Fibroblast of villous mesenchyme (primary cell): ENCODE measurements around the gene CCDC60. TPM values are rescaled to one million over a fixed set of nuclear protein-coding genes. Genes with fewer than 3 reads are reported as not detected.

Experiments
- DNase-seq: peaks from one replicate; pipeline ENCODE4 v3.0.0-alpha.2; 2010; ENCODE audit warnings: low read depth
- H3K4me3 ChIP-seq: 2 replicates; pipeline ENCODE4 v1.5.1; 2011; ENCODE audit warnings: low read depth, mild to moderate bottlenecking, low read length
- CTCF ChIP-seq: IDR thresholded peaks from 2 replicates; pipeline ENCODE4 v1.5.1; 2012; ENCODE audit warnings: low read depth, mild to moderate bottlenecking, low read length; ENCODE audit not compliant: insufficient read depth
- total RNA-seq: library from RNA; depleted of rRNA; stranded (reverse); fragments of >200 nt; gene quantifications from 2 replicates; pipeline ENCODE4 v1.2.3, GENCODE V29; 2012

The CCDC60 gene
- total RNA-seq, 1 donor, result not detected

DNA sequence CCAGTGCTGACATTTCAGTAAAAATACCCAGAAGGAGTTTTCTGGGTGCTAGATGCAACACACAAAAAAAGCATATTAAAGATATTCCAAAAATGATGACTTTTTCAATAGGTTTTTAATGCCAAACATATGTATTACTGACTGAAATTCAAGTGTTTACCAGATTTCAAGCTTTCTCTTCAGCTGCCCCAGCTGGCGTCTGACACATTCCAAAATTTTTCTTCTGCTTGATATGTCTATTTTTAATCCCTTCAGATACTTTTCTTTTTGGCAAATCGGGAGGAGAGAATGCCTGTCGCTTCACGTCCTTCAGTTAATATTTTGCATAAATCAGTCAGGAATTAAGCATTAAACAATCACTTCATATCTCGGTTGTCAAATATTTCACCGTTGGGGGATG lies 7.1 kb upstream of the CCDC60 start:
- no peak for TF ChIP-seq CTCF
- H3K4me3 ChIP-seq, result no peak overlapping the region
- no peak for DNase-seq

DNA sequence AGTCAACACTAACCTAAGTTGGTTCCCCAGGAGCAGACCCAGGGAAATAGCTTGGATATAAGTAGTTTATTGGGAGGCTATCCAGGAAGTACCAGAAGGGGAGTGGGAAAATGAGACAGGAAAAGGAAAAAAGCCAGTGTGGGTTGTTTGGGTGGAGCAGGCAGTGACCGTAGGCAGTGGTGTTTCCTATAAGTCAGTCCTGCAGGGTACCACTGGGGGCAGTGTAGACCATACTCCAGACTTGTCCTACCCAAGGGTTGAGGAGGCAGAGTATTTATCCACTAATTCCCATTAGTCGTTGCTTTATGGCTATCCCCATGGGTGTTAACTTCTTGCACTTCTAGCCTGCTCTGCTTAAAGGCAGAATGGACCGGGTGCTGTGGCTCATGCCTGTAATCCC lies 6.4 kb upstream of the CCDC60 start:
- DNase-seq, result no peak
- no peak overlapping the region for H3K4me3 ChIP-seq
- no peak for TF ChIP-seq CTCF

- DNase-seq, result no peak
- no peak overlapping the region for H3K4me3 ChIP-seq
- TF ChIP-seq CTCF, result no peak
Measured at GRCh38 chr12:119338593-119339363, 4.2 kb downstream of the CCDC60 start.

DNA sequence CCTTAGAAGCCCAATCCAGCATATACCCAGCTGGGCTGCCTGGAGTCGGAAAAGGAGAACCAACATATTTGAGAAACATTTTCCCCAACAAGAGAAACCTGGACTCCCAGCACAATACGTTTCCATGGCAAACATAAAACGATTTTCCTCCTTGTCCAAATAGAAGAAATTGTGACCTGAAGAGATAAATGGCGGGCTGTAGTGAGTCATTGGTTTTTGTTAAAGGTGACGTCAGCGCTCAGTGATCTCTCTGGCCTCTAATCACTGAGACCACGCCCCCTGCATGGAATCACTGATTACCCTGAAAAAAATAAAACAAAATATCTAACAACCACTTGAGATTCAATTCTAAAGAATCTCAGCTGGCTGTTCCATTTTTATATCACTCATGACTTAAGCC lies 6.0 kb downstream of the CCDC60 start:
- H3K4me3 ChIP-seq, result no peak overlapping the region
- DNase-seq, result no peak
- no peak for TF ChIP-seq CTCF

DNA sequence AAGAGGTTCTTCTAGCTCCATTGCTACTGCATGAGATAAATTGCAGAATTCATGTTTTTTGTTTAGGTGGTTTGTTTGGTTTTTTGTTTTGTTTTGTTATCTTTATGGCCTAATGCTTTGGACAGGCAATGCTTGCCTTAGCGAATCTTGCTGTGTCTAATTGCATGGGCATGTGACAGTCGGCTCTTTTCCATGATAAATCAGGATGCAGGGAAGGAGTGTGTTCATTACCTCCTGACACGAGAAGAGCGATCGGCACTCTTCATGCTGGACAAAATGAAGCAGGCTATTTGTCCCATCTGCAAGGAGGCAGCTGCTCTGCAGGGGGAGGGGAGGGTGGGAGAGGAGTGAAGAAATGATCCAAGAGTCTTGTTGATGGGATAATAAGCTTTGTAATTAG lies 6.5 kb downstream of the CCDC60 start:
- no peak for DNase-seq
- no peak for TF ChIP-seq CTCF
- H3K4me3 ChIP-seq, result no peak overlapping the region

GRCh38 chr12:119341988-119342387 lies 7.5 kb downstream of the CCDC60 start:
- no peak overlapping the region for H3K4me3 ChIP-seq
- no peak for TF ChIP-seq CTCF

DNA sequence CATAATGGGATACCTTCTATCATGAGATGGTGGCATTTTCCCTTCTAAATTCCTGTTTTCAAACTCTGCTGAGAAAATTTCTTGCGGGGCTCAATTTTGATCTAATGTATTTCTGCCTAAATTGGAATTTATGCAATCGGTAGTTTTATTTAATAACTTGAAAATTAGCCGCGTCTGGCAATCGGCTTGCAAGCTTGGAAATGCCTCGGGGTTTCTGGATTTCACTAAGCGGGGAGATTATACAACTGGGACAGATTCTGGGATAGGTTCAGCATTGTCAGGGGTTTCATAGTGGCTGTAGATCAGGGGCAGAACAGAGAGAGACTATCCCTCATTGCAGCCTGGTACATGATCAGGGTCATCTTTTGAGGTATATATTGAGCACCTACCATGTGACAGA lies 8.6 kb downstream of the CCDC60 start:
- DNase-seq, result no peak
- no peak for TF ChIP-seq CTCF
- H3K4me3 ChIP-seq, result no peak overlapping the region

More at GRCh38 chr12:119341988-119342387, 7.5 kb downstream of the CCDC60 start:
- no peak for DNase-seq
